Neural progenitor cell (in vitro differentiated cells): ENCODE measurements around the gene PDCL2. TPM values are rescaled to one million over a fixed set of nuclear protein-coding genes. Genes with fewer than 3 reads are reported as not detected.

Source experiments
- DNase-seq: peaks from one replicate; pipeline ENCODE4 v3.0.0-alpha.2; 2016; ENCODE audit warnings: low spot score
- H2AFZ ChIP-seq: fragments of 200-600 bp; sonication (generic); replicated peaks from 2 replicates; pipeline ENCODE4 v1.6.1; 2016; ENCODE audit warnings: antibody characterized with exemption
- H3F3A ChIP-seq: fragments of 200-600 bp; sonication (generic); 2 replicates; pipeline ENCODE4 v1.6.1; 2016; ENCODE audit warnings: antibody characterized with exemption, low read depth
- H3K27ac ChIP-seq: fragments of 200-600 bp; sonication (generic); 2 replicates; pipeline ENCODE4 v1.5.1; 2016; ENCODE audit warnings: mild to moderate bottlenecking
- H3K27me3 ChIP-seq: fragments of 200-600 bp; sonication (generic); 2 replicates; pipeline ENCODE4 v1.6.1; 2016; ENCODE audit warnings: mild to moderate bottlenecking, moderate library complexity
- H3K36me3 ChIP-seq: fragments of 200-600 bp; sonication (generic); 2 replicates; pipeline ENCODE4 v1.5.1; 2016
- H3K4me1 ChIP-seq: fragments of 200-600 bp; sonication (generic); 2 replicates; pipeline ENCODE4 v1.6.1; 2016; ENCODE audit warnings: mixed run types
- H3K4me2 ChIP-seq: fragments of 200-600 bp; sonication (generic); 2 replicates; pipeline ENCODE4 v1.6.1; 2016
- H3K4me3 ChIP-seq: fragments of 200-600 bp; sonication (generic); 2 replicates; pipeline ENCODE4 v1.5.1; 2016
- H3K79me2 ChIP-seq: fragments of 200-600 bp; sonication (generic); 2 replicates; pipeline ENCODE4 v1.6.1; 2016; ENCODE audit warnings: low read depth
- H3K9ac ChIP-seq: fragments of 200-600 bp; sonication (generic); 2 replicates; pipeline ENCODE4 v1.6.1; 2016
- H3K9me3 ChIP-seq: fragments of 200-600 bp; sonication (generic); 2 replicates; pipeline ENCODE4 v1.5.1; 2016; ENCODE audit warnings: low read depth
- H4K20me1 ChIP-seq: fragments of 200-600 bp; sonication (generic); 2 replicates; pipeline ENCODE4 v1.6.1; 2016; ENCODE audit warnings: low read depth
- H3K27ac Mint-ChIP-seq: 3 replicates; pipeline ENCODE4 v1.8.0; 2021; ENCODE audit warnings: mixed read lengths
- H3K27me3 Mint-ChIP-seq: 2 replicates; pipeline ENCODE4 v1.8.0; 2022; ENCODE audit warnings: low read depth, mild to moderate bottlenecking, inconsistent platforms, moderate library complexity, mixed read lengths; ENCODE audit not compliant: insufficient read depth
- H3K36me3 Mint-ChIP-seq: 3 replicates; pipeline ENCODE4 v1.8.0; 2021; ENCODE audit warnings: mixed read lengths
- H3K4me1 Mint-ChIP-seq: 3 replicates; pipeline ENCODE4 v1.8.0; 2021; ENCODE audit warnings: mixed read lengths
- H3K4me3 Mint-ChIP-seq: 3 replicates; pipeline ENCODE4 v1.8.0; 2021; ENCODE audit warnings: mild to moderate bottlenecking, moderate library complexity, mixed read lengths
- H3K9me3 Mint-ChIP-seq: 3 replicates; pipeline ENCODE4 v1.8.0; 2020; ENCODE audit warnings: mixed read lengths
- EZH2 ChIP-seq: fragments of 200-600 bp; sonication (generic); IDR thresholded peaks from 2 replicates; pipeline ENCODE4 v1.6.1; 2017; ENCODE audit warnings: antibody characterized with exemption, mild to moderate bottlenecking, moderate library complexity
- EZH2phosphoT487 ChIP-seq: fragments of 200-600 bp; sonication (generic); IDR thresholded peaks from 2 replicates; pipeline ENCODE4 v1.6.1; 2017; ENCODE audit warnings: antibody characterized with exemption
- total RNA-seq: library from RNA; depleted of rRNA; stranded (reverse); fragments of >200 nt; gene quantifications from 2 replicates; pipeline ENCODE4 v1.2.3, GENCODE V29; 2015; ENCODE audit warnings: low replicate concordance
- TF ChIP-seq, protein P1 (sequence below): fragments of 200-600 bp; sonication (generic); IDR thresholded peaks from 2 replicates; pipeline ENCODE4 v1.5.1; 2017; ENCODE audit warnings: antibody characterized with exemption, mild to moderate bottlenecking

PDCL2 gene
- total RNA-seq, 1 donor from 2014 or later = not detected

GRCh38 chr4:55530691-55531090, 61.4 kb downstream of the PDCL2 start:
- DNase-seq = no peak
- H3K9me3 Mint-ChIP-seq = peaks cover 55% of the 10 kb centered on the region
- H3K27me3 Mint-ChIP-seq = no peaks in the 10 kb centered on the region
- H3K4me3 Mint-ChIP-seq = no peak overlapping the region
- Histone ChIP-seq H3K9ac (no peak overlapping the region), H3K27me3 (no peaks in the 10 kb centered on the region), H3K79me2 (peaks cover 96% of the 10 kb centered on the region), H2AFZ (no peak overlapping the region), H3K9me3 (peaks cover 9% of the 10 kb centered on the region), H3K4me2 (no peak overlapping the region), H3K4me1 (no peaks in the 10 kb centered on the region), H3K27ac (no peak overlapping the region), H4K20me1 (no peaks in the 10 kb centered on the region), H3K4me3 (no peak overlapping the region), H3F3A (no peaks in the 10 kb centered on the region), H3K36me3 (no peaks in the 10 kb centered on the region)
- no peak overlapping the region for H3K27ac Mint-ChIP-seq
- peaks cover 41% of the 10 kb centered on the region for H3K36me3 Mint-ChIP-seq
- TF ChIP-seq, protein P1, sequence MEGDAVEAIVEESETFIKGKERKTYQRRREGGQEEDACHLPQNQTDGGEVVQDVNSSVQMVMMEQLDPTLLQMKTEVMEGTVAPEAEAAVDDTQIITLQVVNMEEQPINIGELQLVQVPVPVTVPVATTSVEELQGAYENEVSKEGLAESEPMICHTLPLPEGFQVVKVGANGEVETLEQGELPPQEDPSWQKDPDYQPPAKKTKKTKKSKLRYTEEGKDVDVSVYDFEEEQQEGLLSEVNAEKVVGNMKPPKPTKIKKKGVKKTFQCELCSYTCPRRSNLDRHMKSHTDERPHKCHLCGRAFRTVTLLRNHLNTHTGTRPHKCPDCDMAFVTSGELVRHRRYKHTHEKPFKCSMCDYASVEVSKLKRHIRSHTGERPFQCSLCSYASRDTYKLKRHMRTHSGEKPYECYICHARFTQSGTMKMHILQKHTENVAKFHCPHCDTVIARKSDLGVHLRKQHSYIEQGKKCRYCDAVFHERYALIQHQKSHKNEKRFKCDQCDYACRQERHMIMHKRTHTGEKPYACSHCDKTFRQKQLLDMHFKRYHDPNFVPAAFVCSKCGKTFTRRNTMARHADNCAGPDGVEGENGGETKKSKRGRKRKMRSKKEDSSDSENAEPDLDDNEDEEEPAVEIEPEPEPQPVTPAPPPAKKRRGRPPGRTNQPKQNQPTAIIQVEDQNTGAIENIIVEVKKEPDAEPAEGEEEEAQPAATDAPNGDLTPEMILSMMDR = no peak
- TF ChIP-seq EZH2phosphoT487 (no peak), EZH2 (no peak)
- no peaks in the 10 kb centered on the region for H3K4me1 Mint-ChIP-seq

- H3K27me3 Mint-ChIP-seq = no peaks in the 10 kb centered on the region
- H3K4me3 Mint-ChIP-seq = no peak overlapping the region
Measured at GRCh38 chr4:55530167-55530566, 61.9 kb downstream of the PDCL2 start.

GRCh38 chr4:55528491-55528890, 63.6 kb downstream of the PDCL2 start:
- Histone ChIP-seq H3K4me3 (no peak overlapping the region), H2AFZ (no peak overlapping the region), H3K9ac (no peak overlapping the region), H3K4me1 (no peaks in the 10 kb centered on the region), H3F3A (no peaks in the 10 kb centered on the region), H3K27ac (no peak overlapping the region), H3K79me2 (peaks cover 95% of the 10 kb centered on the region), H3K27me3 (no peaks in the 10 kb centered on the region), H3K36me3 (no peaks in the 10 kb centered on the region), H3K9me3 (peaks cover 3% of the 10 kb centered on the region), H4K20me1 (no peaks in the 10 kb centered on the region), H3K4me2 (no peak overlapping the region)
- peaks cover 49% of the 10 kb centered on the region for H3K9me3 Mint-ChIP-seq
- peaks cover 2% of the 10 kb centered on the region for H3K27me3 Mint-ChIP-seq
- H3K27ac Mint-ChIP-seq = no peak overlapping the region
- no peak for DNase-seq
- TF ChIP-seq EZH2phosphoT487 (no peak), EZH2 (no peak)
- TF ChIP-seq, protein P1 = no peak
- no peak overlapping the region for H3K4me3 Mint-ChIP-seq
- H3K36me3 Mint-ChIP-seq = peaks cover 38% of the 10 kb centered on the region
- no peaks in the 10 kb centered on the region for H3K4me1 Mint-ChIP-seq

More at GRCh38 chr4:55530167-55530566, 61.9 kb downstream of the PDCL2 start:
- no peak overlapping the region for H3K27ac Mint-ChIP-seq
- no peaks in the 10 kb centered on the region for H3F3A ChIP-seq
- no peaks in the 10 kb centered on the region for H3K36me3 ChIP-seq
- no peak overlapping the region for H3K9ac ChIP-seq
- no peak overlapping the region for H3K27ac ChIP-seq
- H3K79me2 ChIP-seq = peaks cover 95% of the 10 kb centered on the region
- no peak overlapping the region for H3K4me3 ChIP-seq
- H3K27me3 ChIP-seq = no peaks in the 10 kb centered on the region
- H4K20me1 ChIP-seq = no peaks in the 10 kb centered on the region
- no peak for DNase-seq
- H3K36me3 Mint-ChIP-seq = peaks cover 41% of the 10 kb centered on the region
- no peak for TF ChIP-seq EZH2phosphoT487
- no peak for TF ChIP-seq EZH2
- TF ChIP-seq, protein P1 = no peak
- no peak overlapping the region for H3K4me2 ChIP-seq
- H2AFZ ChIP-seq = no peak overlapping the region
- no peaks in the 10 kb centered on the region for H3K4me1 ChIP-seq
- peaks cover 55% of the 10 kb centered on the region for H3K9me3 Mint-ChIP-seq
- peaks cover 9% of the 10 kb centered on the region for H3K9me3 ChIP-seq
- H3K4me1 Mint-ChIP-seq = no peaks in the 10 kb centered on the region
